Astrocyte (in vitro differentiated cells and primary cell): ENCODE measurements around the gene GALNT1.

ENCODE experiments used
- CTCF ChIP-seq: IDR thresholded peaks from 2 replicates; pipeline ENCODE4 v1.5.1; 2011; ENCODE audit warnings: low read depth, mild to moderate bottlenecking, inconsistent platforms, low read length, moderate library complexity; ENCODE audit not compliant: insufficient read depth
- EZH2 ChIP-seq: IDR thresholded peaks from 2 replicates; pipeline ENCODE4 v1.6.1; 2012; ENCODE audit warnings: mild to moderate bottlenecking, low read length, inconsistent platforms; ENCODE audit not compliant: insufficient read depth

GRCh38 chr18:35633761-35634160 is 52.2 kb downstream of the GALNT1 start:
- no peak for TF ChIP-seq EZH2
- no peak for TF ChIP-seq CTCF
